ENCODE data around the gene PDCD4. TPM values are rescaled to one million over a fixed set of nuclear protein-coding genes. Genes with fewer than 3 reads are reported as not detected.

Gene PDCD4
- total RNA-seq, 1 experiment from 2014 or later: 19.9 TPM

GRCh38 chr10:110842326-110842904 lies 29.3 kb upstream of the PDCD4 start:
- DNase-seq (ENCODE audit: low read depth): no peak

- DNase-seq (ENCODE audit: low read depth): no peak
These were observed 28.7 kb upstream of the PDCD4 start for GRCh38 chr10:110843031-110843430.

GRCh38 chr10:110843796-110844616 lies 27.7 kb upstream of the PDCD4 start:
- DNase-seq (ENCODE audit: low read depth): no peak

GRCh38 chr10:110844617-110844881 lies 27.2 kb upstream of the PDCD4 start:
- no peak for DNase-seq (ENCODE audit: low read depth)

GRCh38 chr10:110845192-110845755 lies 26.5 kb upstream of the PDCD4 start:
- no peak for DNase-seq (ENCODE audit: low read depth)

GRCh38 chr10:110845756-110846620 lies 25.7 kb upstream of the PDCD4 start:
- no peak for DNase-seq (ENCODE audit: low read depth)

GRCh38 chr10:110847374-110847773 lies 24.4 kb upstream of the PDCD4 start:
- DNase-seq (ENCODE audit: low read depth): no peak

GRCh38 chr10:110848106-110848505 lies 23.6 kb upstream of the PDCD4 start:
- no peak for DNase-seq (ENCODE audit: low read depth)

GRCh38 chr10:110850099-110850498 lies 21.6 kb upstream of the PDCD4 start:
- DNase-seq (ENCODE audit: low read depth): no peak

GRCh38 chr10:110851020-110851612 lies 20.6 kb upstream of the PDCD4 start:
- DNase-seq (ENCODE audit: low read depth): no peak

GRCh38 chr10:110852255-110852896 lies 19.4 kb upstream of the PDCD4 start:
- DNase-seq (ENCODE audit: low read depth): peak; percentile 21

- DNase-seq (ENCODE audit: low read depth): no peak
These were observed 18.8 kb upstream of the PDCD4 start for GRCh38 chr10:110852947-110853346.

- no peak for DNase-seq (ENCODE audit: low read depth)
These were observed 17.7 kb upstream of the PDCD4 start for GRCh38 chr10:110853921-110854605.

GRCh38 chr10:110857265-110858171 lies 14.2 kb upstream of the PDCD4 start:
- DNase-seq (ENCODE audit: low read depth): no peak

- DNase-seq (ENCODE audit: low read depth): no peak
These were observed 13.3 kb upstream of the PDCD4 start for GRCh38 chr10:110858297-110858934.

GRCh38 chr10:110859206-110859972 lies 12.3 kb upstream of the PDCD4 start:
- no peak for DNase-seq (ENCODE audit: low read depth)

GRCh38 chr10:110859973-110860376 lies 11.8 kb upstream of the PDCD4 start:
- no peak for DNase-seq (ENCODE audit: low read depth)

GRCh38 chr10:110860576-110861241 lies 11.0 kb upstream of the PDCD4 start:
- DNase-seq (ENCODE audit: low read depth): no peak

All from Daoy (cell line).